Activated naive CD4-positive, alpha-beta T cell treated with anti-CD3 and anti-CD28 coated beads, Interleukin-2, amount 50 U/mL, for 16 hours (primary cell): ENCODE data around the gene PAQR7.

Experiments used
- DNase-seq: peaks from one replicate; pipeline ENCODE4 v3.0.0-alpha.2; 2020

The PAQR7 gene

DNA sequence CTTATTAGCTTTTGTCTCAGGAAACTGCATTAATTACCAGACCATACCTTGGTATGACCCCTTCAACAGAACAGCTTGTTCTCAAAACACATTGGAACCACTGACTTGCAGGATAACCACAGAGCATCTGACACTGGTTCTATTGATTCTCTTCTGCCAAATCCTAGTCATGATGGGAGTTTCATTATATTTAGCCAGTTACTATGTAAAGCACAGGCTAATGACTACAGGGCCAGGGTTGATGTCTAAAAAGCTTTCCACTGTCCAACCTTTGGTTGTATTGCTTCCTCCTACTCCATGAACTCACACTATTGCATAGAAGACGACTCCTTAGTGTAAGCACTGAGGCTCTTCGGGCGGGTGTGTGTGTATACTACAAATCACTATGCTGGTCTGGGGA is 27.0 kb upstream of the PAQR7 start:
- no peak for DNase-seq

DNA sequence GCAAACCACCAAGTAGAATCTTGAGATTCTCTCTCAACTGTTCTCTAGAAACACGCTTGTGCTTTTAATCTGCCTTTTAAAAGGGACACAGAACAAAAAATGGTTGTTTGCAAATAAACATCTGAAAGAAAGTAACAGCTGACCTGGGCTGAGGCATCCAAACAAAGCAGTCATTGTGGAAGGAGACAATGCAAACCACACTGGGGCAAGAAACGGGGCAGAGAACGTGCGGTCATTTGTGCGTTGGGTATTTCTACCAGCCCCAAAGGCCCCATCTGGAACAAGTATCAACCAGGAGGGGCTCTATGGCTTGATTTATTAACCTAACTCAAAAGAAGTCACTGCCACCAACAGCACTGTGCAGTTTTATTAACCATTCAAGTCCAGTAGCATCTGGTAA is 24.7 kb upstream of the PAQR7 start:
- DNase-seq, result no peak

DNA sequence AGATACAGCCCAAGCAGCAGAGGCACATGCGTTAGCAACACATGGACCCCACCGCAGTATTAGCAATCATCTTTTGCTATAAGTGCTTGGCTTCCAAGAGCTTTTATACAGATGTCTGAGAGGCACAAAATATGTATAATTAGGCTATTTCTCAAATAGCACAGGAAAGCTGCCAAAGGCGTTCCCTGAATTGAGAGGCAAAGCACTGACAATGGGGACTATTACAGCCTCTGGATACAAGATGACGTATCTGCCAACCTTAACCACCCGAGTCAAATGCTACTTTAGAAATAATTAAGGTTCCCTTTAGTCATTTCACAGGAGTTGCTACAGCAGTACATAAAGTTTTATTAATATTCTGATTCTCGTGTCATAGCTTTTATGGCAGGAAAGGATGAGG is 24.3 kb upstream of the PAQR7 start:
- no peak for DNase-seq

DNA sequence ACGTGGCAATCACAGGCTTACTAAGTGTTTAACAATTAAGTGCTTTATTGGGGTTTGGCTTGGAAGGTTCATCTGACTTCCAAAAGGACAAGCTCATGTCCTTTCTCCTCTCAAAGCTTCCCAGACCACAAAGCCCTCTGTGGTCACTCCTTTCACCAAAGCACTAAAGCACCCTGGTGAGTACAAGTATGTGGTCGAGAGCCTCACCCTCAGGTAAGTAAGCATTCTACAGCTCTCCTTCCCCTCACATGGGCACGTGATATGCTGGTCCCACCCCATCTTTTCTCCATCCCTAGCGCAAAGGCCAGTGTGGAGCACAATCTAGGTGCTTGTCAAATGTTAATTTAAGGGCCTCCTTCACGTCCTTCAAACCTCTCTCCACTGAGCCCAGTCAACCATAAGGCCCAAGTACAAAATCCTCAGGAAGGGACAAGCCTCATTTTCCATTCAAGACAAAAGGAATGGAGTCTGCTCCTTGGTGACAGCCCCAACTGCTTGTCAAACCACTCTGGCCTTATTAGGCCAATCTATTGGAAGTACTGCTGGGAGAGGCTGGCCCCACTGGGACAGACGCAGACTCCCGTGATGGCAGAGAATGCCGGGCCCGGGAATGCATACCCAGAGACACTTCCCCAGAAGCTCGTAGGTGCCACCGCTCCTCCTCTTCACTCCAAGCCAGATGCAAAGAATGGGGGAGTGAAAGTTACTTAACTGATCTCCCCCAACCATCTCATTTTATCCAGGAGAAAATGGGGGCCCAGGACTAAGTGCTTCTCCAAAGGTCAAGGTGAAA is 22.9 kb upstream of the PAQR7 start:
- DNase-seq, result no peak

DNA sequence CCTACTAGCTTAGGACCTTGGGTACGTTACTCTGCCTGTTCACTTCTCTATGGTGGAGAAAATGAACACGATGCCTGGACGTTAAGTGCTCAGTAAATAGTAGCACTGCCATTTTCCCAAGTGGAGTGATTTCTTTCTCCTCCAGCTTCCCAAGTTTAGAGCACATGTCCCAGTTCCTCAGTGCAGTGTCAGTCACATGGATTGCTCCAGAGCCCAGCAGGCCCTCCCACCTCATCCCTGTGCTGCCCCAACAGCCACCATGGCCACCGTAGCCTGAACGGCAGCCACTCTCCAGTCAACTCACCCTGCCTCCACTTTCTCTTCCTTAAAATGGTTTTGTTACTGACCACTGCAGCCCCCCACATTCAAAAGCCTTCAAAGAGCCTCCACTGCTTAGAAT is 22.2 kb upstream of the PAQR7 start:
- DNase-seq, result no peak

DNA sequence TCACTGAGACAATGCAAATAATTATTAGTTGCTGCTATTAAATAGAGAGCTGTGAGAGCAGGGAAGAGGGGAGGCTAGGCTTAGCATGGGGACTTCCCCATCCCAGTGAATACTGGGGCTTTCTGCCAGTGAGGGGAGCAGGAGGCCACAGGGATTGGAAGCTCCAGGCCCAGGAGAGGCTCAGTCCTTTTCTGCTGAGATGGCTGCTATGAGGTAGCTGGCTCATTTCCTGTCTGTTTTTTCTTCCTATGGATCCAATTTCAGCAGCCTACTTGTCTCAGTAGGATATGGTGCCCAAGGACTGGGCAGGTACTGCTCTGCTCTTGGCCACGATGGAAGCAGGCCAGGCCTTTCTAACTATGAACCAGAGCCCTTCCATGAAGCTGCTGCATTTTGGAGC is 20.8 kb upstream of the PAQR7 start:
- no peak for DNase-seq

DNA sequence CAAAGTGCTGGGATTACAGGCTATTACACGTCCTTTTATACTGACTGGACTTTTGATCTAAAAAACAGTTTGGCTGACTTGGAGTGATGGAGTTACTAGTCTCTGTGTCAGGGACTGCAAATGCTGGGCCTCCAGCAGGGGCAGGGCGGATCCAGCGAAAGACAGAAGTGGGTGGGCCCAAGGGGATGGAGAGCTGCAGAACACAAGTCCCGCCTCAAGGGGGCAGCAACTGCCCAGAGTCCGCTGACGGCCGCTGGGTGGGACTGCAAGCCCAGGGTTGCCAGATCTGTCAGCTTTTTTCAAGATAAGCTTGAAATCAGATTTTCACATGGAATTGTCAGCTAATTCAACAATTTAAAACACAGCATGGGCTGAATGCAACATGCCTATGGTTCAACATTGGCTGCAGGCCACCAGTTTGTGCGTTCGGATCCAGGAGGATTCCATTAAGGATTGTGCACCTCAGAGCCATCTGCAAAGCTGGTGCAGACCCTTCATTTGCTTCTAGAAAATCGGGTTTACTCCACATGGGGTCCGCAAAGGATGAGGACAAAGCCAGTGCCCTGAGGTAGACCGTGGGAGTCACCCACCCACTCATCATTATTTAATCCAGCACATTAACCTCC is 20.0 kb upstream of the PAQR7 start:
- peak; percentile 89 for DNase-seq

DNA sequence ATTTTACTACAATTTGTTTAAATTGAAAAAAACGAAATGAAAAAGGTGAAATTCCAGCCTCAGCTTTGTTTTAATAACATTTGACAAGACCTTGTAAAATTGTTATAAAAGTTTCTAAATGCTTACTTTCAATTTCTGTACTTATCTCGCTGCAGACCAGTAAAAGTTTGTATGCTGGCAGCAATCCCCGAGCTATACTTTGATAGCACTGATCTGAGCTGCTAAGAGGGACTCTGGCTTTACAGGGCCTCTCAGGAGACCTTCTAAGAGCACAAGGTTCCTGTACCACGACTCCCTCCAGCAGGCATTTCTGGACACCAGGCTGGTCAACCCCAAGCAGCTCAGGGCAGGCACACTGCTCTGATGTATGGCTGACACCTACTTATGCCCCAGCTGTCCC is 17.6 kb upstream of the PAQR7 start:
- no peak for DNase-seq

DNA sequence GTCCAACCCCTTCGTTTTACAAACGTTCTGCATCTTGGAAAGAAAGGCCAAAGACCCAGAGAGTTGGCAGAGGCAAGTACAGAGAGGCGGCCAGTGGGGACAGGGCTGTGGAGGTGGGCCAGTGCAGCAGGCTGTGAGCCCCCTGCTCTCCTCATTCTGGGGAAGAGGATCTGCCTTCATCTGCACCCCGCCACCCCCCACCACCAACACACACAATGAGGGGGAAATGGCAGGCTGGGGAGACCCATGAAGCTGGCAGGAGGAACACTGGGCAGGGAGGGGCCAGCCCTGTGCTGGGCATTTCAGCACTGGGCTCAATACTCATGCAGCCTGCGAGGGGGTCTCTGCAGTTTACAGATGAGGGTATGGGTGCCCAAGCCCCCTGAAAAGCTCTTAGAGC is 16.1 kb upstream of the PAQR7 start:
- DNase-seq, result no peak

DNA sequence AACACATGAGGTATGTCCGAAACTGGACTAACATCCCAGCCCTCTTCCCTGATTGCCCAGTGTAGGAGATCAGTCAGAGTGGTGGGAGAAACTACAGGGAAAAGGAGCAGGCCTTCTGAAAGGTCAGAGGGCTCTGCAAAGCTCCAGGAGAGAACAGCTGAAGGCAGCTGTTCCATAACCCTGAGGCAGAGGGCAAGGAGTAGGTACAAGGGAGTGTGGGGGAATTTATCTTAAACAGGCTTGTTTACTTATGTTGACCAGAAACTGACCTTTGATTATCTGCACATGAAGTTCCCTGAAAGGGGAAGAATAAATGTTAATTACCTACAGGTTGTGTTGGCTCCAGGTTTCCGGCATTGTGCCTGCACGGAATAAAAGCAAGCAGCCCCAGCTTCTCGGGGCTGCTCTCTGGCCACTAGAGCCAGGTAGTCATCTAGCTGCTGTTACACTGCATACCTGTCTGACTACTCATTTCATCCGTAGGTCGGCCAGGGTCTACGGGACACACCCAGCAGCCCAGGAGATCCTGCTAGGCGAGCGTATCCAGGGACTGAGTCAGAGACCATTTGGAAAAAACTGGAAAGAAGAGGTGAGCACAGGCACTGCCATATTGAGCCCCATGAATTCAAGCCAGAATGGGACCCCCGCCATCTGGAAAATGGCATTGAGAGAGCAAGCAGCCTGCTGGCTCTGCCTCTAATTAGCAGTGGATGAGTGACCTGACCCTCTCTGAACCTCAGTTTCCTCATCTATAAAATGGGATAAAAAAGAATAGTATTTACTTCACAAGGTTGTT is 14.9 kb upstream of the PAQR7 start:
- no peak for DNase-seq

DNA sequence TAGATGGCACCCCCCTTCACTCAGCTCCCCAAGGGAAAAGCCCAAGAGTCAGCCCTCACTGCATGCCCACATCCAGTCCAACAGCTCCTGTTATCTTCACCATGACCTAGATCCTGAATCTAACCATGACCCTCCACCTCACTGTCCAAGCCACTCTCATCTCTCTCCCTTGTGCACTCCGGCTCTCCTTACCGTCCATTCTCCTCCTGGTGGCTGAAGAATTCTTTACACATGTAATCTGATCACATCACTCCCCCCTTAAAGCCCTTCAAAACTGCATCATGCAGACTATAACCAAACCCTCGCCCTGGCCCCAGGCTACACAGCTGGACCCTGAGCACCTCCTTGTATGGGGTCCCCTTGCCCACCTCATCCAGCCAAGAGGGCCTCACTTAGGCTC is 14.0 kb upstream of the PAQR7 start:
- DNase-seq, result no peak

DNA sequence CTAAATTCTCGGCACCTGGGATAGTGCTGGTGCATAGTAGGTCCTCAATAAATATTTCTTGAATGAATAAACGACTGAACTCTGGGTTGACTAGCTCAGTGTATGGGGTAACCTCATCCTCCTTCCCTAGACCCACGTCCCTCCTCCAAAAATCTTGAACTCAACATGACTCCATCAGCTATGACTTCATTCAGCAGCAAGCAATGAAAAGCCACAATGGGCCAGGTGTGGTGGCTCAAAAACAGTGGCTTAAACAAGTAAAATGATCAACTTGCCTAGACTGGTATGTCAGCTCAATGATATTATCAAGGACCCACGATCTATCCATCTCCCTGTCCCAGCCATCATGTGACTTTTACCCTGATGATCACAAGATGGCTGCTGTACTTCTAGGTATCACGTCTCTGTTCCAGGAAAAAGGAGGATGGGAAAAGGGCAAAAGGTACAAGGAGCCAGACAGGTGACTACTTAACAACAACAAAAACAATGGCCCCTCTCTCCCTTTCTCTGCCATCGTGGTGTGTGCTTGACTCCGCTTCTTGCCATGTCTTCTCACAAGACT is 13.0 kb upstream of the PAQR7 start:
- DNase-seq, result no peak

DNA sequence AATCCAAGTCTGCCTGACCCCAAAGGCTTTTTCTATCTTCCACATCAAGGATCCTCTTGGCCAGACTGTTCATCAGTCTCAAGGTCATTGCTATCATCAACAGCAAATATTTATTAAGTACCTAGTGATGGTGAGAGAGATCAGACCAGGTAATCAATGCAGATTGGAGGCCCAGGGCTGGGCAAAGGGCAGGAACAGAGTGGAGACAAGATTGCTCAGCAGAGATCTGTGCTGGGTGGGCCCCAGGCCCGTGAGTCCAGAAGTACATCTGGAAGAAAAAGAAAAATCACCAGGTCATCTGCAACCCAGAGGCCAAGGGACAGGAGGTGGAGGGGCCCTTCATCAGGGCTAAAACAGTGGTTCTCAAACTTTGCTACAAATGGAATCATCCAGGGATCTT is 10.1 kb upstream of the PAQR7 start:
- DNase-seq, result no peak

DNA sequence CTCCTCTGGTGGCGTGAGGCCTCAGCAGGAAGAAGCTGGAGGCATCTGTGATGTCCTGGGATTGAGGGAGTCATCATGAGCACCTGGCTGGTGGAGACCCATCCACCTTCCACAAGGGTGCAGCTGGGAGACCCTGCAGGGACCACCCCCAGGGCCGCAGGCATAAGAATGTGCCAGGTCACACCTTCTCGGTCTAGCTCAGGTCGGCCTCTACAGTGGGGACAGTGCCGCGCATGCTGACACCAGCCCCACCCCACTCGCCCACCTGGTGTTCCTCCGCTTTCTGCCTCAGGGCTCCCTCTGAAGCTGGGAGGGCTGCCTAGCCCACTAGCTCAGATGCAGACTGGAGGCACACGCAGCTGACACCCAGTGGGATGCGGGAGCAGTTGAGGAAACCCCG is 5.8 kb upstream of the PAQR7 start:
- no peak for DNase-seq

DNA sequence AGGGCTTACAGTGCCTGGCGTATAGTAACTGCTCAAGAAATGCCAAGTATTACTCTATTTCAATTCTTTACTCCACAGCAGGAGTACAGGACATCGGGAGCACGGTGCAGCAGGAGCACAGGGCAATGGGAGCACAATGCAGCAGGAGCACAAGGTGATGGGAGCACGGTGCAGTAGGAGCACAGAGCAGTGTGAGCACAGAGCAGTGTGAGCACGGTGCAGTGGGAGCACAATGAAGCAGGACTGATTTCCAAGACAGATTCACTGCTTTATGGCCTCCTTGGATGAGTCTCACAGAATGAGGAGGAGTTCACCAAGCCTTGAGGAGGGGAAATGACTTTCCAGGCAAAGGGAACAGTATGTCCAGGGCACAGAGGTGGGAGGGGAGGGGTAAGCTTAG is 5.0 kb upstream of the PAQR7 start:
- DNase-seq, result no peak

DNA sequence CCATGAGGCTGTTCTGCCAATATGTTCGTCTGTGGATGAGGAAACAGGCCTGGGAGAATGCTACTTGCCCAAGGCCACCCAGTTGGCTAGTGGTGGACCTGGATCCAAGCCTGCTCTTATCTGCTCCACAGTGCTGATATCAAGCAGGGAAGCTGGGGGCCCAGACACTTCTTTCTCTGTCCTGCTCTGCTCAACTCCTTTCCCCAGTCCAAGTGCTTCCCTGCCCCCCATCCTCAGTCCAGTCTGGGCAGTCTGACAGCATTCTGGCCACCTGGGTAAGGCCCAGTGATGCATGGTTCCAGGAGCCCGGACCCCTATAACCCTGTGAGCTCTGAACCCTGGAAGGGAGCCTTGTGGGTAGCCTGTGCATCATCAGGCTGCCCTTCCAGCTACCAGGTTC is 4.2 kb upstream of the PAQR7 start:
- no peak for DNase-seq

DNA sequence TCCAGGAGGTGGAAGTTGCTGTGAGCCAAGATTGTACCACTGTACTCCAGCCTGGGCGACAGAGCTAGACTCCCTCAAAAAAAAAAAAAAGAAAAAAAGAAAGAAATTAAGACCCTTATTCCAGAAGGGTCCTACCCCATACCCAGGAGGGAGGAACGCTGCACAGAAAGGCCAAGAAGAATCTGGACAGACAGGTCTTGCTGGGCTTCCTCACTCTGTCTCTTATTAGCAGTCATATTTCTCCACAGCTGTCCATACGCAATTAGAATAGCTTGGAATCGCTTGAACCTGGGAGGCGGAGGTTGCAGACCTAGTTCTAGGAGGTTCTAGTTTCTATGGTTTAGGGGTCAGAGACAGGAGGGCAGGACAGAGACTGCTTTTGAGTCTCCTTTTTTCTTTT is 3.2 kb upstream of the PAQR7 start:
- DNase-seq, result no peak

DNA sequence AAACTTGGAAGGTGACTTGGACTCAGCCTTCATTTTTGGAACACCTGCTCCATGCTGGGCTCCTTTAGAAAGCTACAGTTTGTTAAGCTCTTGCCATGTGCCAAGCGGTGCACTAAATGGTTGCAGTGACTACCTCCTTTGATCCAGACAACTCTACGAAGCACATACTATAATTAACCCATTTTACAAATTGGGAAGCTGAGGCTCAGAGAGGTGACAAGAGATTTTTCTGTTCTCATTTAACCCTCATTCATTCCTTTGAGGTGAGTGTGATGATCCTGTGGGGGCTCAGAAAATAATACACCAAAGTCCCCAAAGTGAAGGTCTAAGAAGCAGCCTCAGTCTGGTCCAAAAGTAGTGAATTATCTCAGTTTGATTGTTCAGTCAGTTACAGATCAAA is 1.6 kb upstream of the PAQR7 start:
- no peak for DNase-seq

DNA sequence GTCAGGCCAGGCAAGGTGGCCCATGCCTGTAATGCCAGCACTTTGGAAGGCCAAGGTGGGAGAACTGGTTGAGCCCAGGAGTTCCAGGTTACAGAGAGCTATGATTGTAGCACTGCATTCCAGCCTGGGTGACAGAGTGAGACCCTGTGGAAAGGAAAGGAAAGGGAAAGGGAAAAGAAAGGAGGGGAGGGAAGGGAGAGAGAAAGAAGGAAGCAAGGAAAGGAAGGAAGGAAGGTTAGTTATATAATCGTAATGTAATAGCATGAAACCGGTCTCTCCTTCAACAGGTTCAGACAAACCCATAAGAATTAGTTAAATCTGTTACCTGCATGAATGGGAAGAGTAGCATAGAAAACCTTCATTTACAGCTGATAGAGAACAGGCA is 1.2 kb upstream of the PAQR7 start:
- DNase-seq, result no peak

DNA sequence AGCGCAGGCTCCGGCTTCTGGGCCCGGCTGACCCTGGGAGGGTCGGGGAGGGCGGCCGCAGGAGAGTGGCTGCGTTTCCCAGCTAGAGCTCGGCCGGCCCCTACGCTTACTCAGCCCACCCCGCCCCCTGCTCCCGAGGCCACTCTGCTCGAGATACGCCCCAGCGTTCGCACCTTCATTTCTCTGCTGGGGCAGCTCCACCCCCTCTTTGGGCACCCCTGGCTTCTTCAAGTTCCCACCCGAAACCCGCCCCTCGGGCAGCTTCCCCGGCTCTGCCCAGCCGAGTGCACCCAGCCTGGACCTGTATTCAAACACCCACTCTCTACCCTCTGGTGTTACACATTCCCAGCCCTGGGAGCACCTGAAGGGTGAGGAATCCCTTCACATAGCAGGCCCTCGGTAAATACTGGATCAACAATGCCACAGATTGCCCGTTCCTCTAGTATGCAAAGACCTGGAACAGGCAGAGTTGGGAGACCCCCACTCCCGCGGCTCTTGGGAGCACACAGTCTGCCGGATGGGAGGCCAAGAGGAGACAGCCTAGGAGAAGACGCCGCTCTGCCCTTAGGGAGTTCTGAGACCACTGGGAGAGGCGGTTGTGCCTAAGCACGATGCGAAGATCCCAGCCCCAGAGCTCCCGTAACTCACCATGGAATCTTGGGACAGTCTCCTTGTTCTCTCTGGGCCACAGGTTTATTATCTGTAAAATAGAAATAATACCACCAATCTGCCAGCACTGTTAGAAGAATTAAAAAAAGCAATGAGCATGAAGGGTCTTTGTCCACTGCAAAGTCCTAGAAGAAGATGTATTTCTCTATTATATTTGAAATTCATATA is 566 bp upstream of the PAQR7 start:
- no peak for DNase-seq

DNA sequence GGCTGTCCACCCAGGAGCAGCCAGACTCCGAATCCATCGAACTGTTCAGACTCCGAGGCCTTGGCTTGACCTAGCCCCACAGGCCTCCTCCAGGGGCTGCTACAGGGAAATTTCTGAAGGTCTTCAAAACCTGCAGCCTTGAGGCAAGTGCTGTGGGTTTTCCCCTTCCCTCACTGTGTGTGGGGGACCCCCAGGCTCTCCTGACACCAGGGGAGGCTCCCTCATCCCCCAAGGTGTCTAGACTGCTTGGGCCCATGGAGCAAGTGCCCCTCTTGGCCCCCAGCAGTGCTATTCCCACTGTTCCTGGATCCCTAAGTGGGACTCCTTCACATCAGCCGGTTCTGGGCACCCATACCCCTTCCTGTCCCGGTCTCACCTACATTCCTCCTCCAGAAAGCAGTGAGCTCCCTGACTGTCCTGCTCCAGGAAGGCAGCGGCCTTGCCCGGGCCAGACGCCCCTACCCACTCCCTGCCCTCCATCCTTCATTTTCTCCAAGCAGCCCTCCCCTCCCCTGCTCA is 814 bp downstream of the PAQR7 start:
- no peak for DNase-seq

DNA sequence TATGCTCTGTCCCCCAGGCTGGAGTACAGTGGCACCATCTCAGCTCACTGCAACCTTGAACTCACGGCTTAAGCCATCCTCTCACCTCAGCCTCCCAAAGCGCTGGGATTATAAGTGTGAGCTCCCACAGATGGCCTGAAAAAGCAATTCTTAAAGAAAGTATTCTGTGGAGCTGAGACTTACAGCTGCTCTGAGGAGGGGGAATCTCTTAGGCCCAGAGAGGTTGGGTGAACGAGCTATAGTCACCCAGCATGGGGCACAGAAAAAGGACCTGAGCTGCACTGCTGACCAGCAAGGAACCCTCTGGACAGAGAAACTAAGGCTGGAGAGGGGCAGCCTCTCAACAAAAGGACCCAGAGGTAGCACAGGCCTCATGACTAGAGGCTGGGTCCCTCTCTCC is 1.3 kb downstream of the PAQR7 start:
- DNase-seq, result no peak

DNA sequence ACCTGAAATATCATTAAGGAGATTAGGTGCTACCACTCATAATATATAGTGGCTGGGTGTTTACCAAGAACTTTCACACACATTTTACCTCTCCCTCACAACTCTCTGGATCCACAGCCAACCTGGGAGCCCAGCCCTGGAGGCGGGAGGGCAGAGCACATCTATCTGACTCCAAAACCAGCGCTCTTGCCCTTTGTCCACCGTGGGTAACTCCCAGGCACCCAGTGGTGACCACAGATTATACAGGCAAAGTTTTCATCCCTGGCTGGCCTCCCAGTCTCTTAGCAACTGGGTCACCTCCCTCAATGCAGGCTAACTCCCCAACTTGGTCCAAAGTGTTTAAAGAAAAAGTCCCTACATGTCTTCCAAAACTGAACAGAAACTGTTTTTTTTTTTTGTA is 2.4 kb downstream of the PAQR7 start:
- no peak for DNase-seq
